ENCODE results near the gene POLR3H.
A peak's percentile ranks its signal among the peaks of the same experiment; 100 is the strongest.
"Not testable (repeated sequence)": the region's sequence is repeated elsewhere in the genome, so short reads cannot be mapped to it uniquely, and the experiment has no call there.

The POLR3H gene, protein sequence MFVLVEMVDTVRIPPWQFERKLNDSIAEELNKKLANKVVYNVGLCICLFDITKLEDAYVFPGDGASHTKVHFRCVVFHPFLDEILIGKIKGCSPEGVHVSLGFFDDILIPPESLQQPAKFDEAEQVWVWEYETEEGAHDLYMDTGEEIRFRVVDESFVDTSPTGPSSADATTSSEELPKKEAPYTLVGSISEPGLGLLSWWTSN

DNA sequence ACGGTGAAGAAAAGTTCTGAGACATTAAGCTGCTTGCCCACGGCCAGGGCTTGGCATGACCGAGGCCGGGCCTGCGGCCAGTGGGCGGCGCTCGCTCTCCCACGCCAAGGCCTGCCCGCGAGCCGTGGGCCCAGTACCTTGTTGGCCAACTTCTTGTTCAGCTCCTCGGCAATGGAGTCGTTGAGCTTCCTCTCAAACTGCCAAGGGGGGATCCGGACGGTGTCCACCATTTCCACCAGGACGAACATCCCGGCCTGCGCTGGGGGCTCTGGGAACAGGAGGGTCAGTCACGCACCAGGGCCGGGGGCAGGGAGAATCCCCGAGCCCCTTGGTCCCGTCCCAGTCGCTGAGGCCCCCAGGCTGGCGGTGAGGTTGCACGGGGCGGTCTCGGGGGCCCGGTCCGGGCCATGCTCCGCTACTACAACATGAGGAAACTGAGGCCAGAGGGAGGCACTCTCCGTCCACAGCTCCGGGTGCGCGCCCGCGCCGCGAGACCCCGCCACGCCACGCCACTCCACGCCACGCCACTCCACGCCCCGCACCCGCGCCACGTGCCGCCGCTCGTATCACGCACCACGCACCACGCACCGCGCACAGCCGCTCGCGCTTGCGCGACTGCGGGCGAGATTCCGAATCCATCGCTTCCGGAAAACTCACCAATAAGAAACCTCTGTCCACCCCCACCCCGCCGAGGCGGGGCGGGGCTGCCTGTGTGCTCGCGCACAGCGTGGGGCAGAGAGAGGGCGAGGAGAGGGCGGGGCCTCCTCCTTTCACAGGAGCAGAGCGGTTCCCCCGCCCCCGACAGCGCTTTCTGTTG lies at the start of gene POLR3H:
POLR3H (minus strand) TSS at position 617 of the 817 bp plus-strand sequence; CDS start at position 248, 369 bp downstream.
- DNase-seq: peak; percentile 65

DNA sequence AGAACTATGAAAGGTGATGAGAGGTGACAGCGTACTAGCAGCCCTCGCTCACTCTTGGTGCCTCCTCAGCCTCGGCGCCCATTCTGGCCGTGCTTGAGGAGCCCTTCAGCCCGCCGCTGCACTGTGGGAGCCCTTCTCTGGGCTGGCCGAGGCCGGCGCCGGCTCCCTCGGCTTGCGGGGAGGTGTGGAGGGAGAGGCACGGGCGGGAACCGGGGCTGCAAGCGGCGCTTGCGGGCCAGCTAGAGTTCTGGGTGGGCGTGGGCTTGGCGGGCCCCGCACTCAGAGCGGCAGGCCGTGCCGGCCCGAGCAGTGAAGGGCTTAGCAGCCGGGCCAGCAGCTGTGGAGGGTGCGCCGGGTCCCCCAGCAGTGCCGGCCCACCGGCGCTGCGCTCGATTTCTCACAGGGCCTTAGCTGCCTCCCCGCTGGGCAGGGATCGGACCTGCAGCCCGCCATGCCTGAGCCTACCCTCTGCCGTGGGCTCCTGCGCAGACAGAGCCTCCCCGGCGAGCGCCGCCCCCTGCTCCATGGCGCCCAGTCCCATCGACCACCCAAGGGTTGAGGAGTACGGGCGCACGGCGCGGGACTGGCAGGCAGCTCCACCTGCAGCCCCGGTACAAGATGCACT lies 49.2 kb upstream of the POLR3H start:
- DNase-seq: not testable (repeated sequence)

DNA sequence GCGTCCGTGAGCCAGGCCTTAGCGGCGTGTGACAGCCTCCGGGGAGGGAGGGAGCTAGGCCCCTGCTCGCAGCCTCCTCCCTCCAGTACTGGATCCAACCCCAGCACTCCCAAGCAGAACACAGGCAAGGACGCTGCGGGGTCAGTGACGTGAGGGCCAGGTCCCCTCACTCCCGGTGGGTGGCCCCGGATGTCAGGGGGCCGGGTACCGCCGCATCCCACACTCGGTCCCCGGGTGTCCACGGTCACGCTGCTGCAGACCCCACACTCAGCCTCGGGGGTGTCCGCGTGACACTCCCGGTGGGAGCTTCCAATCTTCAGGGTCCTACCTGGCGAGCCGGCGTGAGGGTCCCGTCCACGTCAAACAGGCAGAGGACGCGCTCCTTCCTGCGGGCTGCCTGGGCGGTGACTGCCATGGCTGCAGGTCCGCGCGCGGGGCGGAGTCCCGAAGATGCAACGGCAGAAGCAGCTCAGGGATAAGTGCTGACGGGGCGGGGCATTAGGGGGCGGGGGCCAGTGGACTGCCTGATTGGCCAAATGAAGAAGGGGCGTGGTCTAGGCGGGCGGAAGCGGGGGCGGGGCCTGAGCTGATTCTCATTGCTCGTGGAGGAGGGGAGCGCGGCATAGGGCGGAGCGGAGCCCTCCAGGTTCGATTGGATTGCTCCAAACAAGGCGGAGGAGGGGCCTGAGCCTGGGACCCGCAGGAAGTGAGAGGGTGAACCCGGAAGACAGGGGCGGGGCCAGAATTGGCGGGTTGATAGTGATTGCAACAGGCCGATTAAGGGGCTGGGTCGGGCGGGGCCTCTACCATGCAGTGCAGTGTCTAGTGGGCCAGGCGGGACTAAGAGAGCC lies 45.3 kb upstream of the POLR3H start, which contains the start of gene PMM1:
PMM1 (minus strand) TSS at position 450 of the 851 bp plus-strand sequence; CDS start at position 415, 35 bp downstream.
- DNase-seq: peak; percentile 86

DNA sequence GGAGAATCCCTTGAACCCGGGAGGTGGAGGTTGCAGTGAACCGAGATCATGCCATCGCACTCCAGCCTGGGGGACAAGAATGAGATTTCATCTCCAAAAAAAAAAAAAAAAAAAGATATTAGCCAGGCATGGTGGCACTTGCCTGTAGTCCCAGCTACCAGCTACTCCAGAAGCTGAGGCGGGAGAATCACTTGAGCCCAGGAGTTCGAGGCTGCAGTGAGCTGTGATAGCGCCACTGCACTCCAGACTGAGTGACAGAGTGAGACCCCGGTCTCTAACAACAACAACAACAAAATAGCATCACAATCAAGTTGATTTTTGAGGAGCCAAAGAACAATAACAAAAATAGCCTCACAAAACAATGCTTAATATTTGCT lies 43.1 kb upstream of the POLR3H start:
- DNase-seq: no peak

DNA sequence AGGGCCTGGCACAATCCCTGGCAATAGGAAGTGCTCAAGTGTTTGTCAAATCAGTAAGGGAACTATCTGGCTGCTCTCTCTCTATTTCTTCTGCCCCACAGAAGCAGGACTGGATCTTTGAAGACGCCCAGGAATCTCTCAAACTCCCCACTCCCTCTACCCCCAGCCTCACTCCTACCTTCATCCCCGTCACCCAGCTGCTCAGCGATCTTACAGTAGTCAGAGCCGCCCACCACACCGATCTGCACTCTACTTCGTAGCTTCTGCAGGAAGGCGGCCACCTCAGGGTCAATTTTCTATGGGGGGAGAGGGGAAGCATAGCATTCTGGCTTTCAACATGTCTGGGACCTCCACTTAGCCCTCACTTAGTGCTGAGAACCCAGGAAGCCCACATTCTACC lies 41.6 kb upstream of the POLR3H start:
- DNase-seq: no peak

DNA sequence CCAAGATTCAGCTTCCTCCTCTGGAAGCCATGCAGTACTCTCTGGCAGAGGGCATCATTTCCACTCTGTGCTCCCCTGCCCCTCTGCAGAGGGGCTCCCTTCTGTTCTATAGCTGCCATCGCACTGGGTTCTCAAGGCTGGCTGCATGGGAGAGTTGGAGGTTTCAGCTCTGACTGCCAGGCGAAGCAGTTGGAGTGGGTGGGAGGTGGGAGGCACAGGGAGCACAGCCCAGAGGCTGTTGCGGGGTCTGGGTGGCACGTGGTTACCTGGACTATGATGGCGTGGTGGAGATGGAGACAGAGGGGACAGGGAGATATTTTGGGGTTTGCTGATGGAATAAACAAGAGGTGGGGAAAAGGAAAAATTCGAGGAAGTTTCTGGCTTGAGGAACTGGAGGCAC lies 40.6 kb upstream of the POLR3H start:
- no peak for DNase-seq

DNA sequence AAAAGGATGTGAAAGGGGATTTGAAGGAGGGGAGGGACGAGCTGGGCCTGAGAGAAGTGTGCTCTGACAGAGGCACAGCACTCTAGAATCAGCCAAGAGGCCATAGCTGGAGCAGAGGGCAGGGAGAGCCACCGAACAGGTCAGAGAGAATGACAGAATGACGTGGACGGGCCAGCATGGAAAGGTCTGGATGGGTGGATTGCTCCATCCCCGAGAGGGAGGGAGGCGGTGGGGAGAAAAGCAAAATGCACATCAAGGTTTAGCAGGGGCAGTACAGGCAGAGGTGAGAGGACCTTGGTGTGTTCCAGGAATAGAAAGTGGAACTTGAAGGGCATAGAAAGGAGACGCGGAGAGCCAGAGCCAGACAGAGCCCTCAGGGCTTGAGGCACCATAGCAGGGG lies 38.4 kb upstream of the POLR3H start:
- no peak for DNase-seq

DNA sequence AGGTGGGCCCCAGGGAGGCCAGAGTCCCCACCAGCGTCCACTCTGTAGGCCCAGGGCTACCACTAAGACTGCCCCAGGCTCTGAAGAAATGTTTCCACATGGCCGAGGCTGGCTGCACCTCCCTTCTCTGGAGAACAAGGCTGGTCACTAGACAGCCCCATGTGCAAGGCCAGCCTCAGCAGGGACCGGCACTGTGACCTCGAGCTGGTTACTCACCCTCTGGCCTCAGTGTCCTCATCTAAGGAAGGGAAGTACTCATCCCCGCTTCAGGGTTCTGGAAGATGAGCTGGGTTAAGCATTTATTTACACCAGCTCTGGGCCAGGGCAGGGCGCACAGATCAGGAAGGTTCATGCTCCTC lies 35.7 kb upstream of the POLR3H start:
- DNase-seq: no peak

DNA sequence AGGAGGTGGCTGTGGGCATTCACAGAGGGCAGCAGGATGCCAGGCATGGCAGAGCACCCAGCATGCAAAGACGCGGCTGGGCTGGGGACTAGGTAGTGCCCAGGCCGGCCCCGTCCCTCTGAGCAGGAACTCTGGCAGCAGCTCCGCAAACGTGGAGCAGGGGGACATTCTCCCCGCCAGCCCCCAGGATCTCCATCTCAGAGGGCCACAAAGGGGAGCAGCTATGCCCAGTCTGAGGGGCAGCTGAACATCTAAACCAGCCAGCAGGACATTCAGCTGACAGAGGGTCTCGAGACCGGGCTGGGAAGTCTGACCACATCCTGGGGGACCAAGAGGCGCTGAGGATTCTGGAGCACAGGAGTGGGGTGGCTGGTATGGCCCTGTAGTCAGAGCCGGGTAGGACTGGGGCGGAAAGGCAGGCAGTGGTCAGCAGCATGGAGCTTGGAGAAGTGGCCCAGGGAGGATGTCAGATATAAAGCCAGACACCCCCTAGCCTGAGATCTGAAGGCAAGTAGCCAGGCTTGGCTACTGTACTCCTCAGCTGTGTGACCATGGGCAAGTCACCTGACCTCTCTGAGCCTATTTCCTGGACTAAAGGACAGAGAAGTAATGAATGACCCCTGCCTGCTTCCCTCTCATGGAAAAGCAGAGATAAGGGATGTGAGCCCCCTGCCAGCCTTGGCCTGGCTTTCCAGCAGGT lies 35.2 kb upstream of the POLR3H start:
- no peak for DNase-seq

DNA sequence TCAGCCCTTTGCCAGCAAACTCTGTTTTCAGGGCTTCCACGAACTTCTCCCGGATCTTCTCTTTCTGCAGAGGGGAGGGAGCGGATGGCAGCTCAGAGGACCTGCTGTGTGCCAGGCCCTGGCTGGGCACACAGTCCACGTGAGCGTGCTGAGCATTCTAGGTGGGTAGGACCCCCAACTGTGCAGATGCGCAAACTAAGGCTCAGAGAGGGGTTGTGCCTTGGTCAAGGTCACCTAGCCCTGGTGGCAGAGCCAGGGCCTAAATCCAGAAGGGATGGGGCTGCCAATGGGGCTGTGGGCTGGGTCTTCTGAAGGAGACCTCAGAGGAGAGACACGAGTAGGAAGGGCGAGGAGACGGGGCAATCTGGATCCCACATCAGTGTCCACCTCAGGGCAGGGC lies 34.5 kb upstream of the POLR3H start:
- no peak for DNase-seq

DNA sequence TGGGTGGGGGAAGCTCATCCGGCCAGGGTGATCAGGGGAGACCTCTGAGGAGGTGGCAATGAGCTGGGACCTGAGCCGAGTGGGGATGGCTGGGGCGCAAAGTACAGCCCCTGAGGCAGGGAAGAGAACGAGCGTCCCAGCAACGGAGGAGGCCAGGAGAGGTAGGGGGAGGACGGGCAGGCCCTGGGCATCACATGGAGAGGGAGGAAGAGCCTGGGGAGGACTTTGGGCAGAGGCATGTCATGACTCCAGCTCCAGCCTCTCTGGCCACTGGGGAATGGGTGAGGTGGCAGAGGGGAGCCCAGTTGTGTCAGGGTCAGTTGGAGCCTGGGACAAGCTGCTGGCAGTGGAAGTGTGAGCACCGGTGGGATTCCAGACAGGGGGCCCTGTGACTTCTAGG lies 33.8 kb upstream of the POLR3H start:
- no peak for DNase-seq

DNA sequence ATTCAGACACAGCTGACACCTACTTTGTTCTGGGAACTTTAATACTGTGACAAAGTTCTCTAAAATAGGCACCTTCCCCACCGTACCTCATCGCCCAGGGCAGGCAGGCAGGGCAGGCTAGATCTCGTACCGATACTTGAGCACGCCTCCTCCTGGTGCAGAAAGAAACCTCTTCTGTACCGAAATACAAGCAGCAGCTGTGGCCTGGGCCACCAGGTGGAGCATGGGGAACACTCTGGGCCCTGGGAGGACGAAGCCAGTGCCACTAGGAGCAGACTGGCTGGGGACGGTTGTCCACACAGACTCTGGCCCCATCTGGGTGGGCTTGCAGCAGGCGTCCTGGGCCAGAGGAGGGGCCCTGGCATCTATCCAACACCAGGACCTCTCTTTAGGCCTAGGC lies 32.6 kb upstream of the POLR3H start:
- DNase-seq: no peak

DNA sequence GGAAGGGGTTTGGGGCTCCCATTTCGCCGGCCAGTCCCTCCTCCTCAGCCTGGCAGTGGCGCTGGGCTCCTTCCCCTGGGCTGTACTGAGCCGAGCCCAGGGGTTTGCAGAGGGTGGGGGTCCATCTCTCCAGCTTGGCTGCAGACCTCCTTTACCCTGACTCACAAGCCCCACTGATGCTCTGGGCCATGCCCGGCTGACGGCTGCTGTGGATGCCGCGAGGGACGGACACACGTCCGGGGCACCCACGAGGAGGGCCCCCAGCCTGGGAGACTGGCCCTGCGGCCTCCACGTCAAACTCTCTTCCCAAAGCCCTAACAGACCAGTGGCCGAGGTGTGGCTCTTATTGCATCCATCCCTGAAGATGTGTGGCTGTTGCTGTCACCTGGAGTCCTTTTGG lies 31.3 kb upstream of the POLR3H start:
- no peak for DNase-seq

DNA sequence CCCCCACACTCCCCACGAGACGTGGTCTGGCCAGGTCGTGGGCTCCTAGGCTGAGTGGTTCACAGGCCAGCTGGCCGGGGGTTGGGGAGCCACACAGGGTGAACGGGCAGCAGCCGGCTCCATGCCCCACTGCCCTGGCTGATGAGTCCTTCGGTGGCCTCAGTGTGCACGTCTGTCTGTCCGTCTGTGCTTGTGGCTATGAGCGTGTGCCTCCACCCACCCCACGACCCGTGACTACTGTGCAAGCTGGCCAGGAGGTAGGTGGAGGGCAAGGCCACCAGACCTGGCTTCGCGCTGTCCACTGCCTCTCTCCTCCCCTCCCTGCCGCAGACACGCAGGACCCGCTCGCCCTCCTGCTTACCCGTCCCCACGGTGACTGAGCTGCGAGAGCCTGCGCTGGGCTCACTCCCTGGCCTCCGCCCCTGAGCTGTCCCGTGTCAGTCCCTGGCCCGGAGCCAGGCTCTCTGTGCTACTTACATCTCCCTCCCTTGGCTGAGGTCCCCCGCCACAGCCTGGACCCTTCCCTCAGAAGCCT lies 30.6 kb upstream of the POLR3H start:
- no peak for DNase-seq

DNA sequence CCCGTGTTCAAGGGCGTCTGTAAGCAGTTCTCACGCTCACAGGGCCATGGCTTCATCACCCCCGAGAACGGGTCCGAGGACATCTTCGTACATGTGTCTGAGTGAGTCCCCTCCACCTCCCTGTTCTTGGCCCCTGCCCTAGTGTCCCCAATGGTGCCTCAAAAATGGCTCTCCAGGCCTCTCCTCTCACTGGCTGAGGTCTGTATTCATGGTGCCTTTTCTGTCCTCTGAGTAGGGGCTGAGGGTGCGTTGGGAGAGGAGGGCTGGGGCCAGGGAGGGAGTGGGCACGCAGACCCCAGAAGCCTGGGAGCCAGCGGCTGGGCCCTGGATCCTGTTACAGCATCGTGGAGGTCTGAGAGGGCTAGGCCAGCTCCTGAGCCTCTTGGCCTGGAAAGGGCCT lies 29.4 kb upstream of the POLR3H start:
- DNase-seq: no peak

DNA sequence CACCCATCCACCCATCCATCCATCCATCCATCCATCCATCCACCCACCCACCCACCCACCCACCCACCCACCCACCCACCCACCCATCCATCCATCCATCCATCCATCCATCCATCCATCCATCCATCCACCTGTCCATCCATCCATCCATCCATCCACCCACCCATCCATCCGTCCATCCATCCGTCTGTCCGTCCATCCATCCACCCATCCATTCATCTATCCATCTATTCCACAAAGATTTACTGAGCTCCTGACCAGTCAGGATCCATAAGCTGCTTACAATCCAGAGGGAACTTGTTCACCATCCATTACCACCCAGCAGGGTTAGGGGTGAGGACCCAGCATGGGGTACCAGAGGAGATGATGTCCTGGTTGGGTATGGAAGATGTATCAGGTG lies 28.0 kb upstream of the POLR3H start:
- not testable (repeated sequence) for DNase-seq

DNA sequence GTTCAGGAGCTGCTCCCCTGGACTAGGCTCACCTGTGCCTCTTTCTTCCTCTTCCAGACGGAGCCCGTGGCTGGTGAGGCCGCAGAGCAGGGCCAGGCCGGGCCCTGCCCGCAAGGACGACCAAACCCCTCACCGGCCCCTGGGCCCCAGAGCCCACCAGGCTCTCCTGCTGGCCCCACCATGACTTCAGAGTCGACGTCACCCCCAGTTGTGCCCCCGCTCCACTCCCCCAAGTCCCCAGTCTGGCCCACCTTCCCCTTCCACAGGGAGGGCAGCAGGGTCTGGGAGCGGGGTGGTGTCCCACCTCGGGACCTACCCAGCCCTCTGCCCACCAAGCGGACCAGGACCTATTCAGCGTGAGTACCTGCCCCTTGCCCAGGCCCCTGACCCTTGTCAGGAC lies 27.5 kb upstream of the POLR3H start:
- DNase-seq: no peak

DNA sequence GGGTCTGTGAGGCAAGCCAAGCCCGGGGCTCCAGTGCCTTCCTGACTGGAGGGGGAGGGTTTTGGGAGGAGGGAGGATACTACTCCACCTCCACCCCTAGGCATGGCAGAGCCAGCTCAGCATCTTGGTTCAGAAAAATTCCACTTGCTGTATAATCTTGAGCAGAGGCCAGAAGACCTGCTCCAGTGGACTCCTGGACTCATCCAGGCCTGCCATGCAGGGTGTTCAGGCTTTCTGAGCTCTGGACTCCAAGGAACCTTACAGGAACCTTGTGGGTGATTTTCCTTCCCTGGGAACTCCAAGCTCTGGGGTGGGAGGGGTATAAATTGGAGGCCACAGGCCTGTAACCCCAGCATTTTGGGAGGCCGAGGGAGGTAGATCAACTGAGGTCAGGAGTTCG lies 26.0 kb upstream of the POLR3H start:
- no peak for DNase-seq

DNA sequence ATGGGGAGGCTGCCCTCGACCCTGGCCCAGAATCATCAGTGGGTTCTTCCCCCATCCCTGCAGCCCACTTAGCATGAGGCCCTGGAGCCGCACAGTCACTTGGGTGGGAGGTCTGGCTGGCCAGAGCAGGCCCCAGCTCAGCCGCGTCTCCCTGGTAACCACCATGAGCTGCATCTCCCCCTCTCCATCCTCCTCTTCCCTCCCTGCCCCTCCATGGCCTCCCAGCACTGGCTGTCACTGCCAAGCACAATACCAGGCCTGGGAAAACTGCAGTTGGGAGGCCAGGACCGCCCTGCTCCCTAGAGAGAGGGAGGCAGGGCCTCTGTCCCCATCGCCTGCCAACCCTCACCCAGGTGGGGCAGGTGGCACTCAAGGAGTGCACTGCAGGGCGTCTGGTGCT lies 24.5 kb upstream of the POLR3H start:
- DNase-seq: no peak

DNA sequence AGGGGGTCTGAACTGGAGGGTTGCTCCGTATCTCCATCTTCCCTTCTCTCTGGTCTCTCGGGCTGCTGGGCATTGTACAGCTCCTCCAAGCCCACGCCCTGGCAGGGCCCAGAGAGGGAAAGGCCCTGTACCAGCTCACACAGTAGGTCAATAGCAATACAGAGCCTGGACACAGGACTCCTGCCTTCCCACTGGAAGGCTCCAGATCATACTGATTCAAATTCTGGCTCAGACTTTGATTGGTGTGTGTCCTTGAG lies 23.2 kb upstream of the POLR3H start:
- DNase-seq: no peak

DNA sequence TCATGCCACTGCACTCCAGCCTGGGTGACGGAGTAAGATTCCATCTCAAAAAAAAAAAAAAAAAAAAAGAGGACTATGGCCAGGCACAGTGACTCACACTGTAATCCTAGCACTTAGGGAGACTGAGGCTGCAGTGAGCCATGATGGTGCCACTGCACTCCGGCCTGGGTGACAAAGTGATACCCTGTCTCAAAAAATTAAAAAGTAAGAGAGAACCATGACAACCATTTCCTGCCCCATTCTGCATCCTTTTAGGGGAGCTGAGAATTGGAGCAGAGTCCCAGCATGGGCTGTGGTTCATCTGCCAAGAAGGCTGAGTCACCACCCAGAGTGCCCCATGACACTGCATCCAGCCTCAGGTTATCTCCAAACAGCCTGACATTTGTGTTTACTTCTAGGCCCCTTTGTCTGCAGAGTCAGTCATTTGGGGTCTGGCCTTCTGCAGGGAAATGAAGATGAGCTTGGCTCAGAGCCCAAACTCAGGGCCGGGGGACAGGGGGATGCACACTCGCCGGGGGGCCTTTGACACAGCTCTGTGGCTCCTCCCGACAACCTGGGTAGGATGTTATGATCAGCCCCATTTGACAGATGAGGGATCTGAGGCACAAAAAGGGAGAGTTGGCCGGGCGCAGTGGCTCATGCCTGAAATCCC lies 21.3 kb upstream of the POLR3H start:
- no peak for DNase-seq

DNA sequence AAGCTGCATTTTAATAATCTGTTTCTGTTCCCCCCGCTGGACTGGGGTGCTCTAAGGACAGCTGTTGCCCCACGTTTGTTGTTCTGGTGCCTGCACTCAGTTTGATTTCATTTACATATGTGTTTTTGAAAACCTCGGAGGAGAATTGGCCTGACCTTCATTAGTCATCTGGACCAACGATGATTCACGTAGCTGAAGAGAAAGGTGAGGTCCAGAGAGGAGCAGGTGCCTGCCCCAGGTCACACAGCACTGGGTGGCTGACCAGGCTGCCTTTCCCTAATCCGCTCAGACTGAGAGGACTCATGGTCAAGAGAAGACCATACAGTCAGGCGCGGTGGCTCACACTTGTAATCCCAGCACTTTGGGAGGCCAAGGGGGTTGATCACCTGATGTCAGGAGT lies 20.3 kb upstream of the POLR3H start:
- no peak for DNase-seq
